Uterus (tissue), 2 donors: ENCODE measurements around the gene AUTS2.

Source experiments
- CTCF ChIP-seq, 4 experiments: fragments of 200-600 bp in 2 of 4; fragments of 450-650 bp in 2 of 4; sonication (generic) in 2 of 4; IDR thresholded peaks; one replicate each; pipeline ENCODE4 v1.5.1; 2016 to 2019; ENCODE audit warnings: antibody characterized with exemption in 4 of 4, mild to moderate bottlenecking in 2 of 4, moderate library complexity in 1 of 4
- POLR2A ChIP-seq, 2 donors: fragments of 450-650 bp; IDR thresholded peaks; one replicate each; pipeline ENCODE4 v1.6.1; 2016; ENCODE audit warnings: antibody characterized with exemption in 2 of 2, mild to moderate bottlenecking in 1 of 2, moderate library complexity in 1 of 2

- TF ChIP-seq POLR2A (IDR thresholded peaks at IDR 0.05) (no peak), CTCF (IDR thresholded peaks at IDR 0.05) (no peak)
Measured at GRCh38 chr7:70627461-70627860, 1029.2 kb downstream of the AUTS2 start.
